ENCODE results near the gene HDHD2. TPM values are rescaled to one million over a fixed set of nuclear protein-coding genes. Genes with fewer than 3 reads are reported as not detected.

The HDHD2 gene
- total RNA-seq, 1 donor from 2014 or later = 17.2 TPM

DNA sequence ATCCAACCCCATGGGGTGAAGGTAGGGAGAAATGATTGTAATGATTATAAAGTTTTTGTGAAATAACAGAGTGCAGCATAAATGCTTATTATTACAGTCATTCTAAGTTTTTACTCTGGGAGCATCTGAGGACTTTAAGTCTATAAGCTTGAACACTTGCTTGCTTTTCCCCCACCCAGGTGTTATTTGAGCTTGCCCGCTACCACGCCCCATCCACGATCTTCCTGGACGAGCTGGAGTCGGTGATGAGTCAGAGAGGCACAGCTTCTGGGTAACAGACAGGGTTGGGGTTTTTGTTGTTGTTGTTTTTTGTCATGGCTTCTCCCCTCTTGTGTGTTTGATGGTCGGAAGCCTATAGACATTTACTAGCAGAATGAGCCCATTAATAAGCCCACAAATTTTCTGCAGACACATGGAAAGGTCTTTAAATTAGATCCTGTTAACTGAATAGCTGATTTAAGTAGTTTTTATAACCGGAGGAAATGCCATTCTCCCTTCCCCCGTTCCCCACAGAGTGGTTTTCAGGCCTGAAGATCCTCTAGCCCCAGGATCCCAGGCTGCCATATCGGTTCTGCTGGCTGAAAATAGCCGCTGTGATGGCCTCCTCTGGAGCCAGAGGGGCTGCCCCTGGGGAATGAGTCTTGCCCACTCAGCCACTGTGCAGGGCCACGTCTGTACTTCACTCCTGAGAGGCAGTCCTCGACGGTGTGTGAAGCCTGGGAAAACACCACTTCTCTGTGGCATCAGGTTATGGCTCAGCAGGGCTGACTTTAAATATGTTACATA lies 75.0 kb downstream of the HDHD2 start:
- TF ChIP-seq POLR2A (IDR thresholded peaks at IDR 0.05) (no peak), POLR2AphosphoS5 (IDR thresholded peaks at IDR 0.05; ENCODE audit: insufficient read depth in 1 of 2, low read depth in 1 of 2) (no peak)
- TF ChIP-seq, protein P1, sequence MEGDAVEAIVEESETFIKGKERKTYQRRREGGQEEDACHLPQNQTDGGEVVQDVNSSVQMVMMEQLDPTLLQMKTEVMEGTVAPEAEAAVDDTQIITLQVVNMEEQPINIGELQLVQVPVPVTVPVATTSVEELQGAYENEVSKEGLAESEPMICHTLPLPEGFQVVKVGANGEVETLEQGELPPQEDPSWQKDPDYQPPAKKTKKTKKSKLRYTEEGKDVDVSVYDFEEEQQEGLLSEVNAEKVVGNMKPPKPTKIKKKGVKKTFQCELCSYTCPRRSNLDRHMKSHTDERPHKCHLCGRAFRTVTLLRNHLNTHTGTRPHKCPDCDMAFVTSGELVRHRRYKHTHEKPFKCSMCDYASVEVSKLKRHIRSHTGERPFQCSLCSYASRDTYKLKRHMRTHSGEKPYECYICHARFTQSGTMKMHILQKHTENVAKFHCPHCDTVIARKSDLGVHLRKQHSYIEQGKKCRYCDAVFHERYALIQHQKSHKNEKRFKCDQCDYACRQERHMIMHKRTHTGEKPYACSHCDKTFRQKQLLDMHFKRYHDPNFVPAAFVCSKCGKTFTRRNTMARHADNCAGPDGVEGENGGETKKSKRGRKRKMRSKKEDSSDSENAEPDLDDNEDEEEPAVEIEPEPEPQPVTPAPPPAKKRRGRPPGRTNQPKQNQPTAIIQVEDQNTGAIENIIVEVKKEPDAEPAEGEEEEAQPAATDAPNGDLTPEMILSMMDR (IDR thresholded peaks at IDR 0.05) = no peak
- Histone ChIP-seq H3K4me3 (no peak overlapping the region), H3K9me3 (no peaks in the 10 kb centered on the region), H3K27me3 (no peaks in the 10 kb centered on the region), H3K27ac (no peak overlapping the region), H3K36me3 (no peaks in the 10 kb centered on the region), H3K4me1 (no peaks in the 10 kb centered on the region)
- no peak for DNase-seq (ENCODE audit: extremely low spot score in 2 of 2)
- intact Hi-C loops (cut with DNase I) = no loop called here

DNA sequence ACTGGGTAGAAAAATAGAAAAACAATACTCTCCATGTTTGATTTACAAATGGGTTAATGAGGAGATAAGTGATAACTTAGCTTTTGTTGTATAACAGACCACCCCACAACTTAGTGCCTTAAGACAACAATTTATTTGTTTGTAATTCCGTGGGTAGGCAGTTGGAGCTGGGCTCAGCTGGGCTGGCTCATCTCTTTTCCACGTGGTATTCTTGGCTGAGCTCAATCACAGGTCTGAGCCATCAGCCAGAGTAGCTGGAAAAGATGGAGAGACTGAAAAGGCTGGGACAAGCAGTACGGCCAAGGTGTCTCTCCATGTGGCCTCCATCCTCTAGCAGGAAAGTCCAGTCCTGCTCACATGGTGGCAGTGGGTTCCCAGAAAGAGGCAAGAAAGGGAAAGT lies 82.7 kb downstream of the HDHD2 start:
- no peak overlapping the region for H3K4me3 ChIP-seq
- no peaks in the 10 kb centered on the region for H3K4me1 ChIP-seq
- H3K27me3 ChIP-seq = no peaks in the 10 kb centered on the region
- H3K36me3 ChIP-seq = no peaks in the 10 kb centered on the region
- H3K9me3 ChIP-seq = no peaks in the 10 kb centered on the region
- TF ChIP-seq POLR2AphosphoS5 (IDR thresholded peaks at IDR 0.05; ENCODE audit: insufficient read depth in 1 of 2, low read depth in 1 of 2) (no peak), POLR2A (IDR thresholded peaks at IDR 0.05) (no peak)
- TF ChIP-seq, protein P1 (IDR thresholded peaks at IDR 0.05) = no peak
- intact Hi-C loops (cut with DNase I) = no loop called here
- H3K27ac ChIP-seq = no peak overlapping the region
- no peak for DNase-seq (ENCODE audit: extremely low spot score in 2 of 2)

DNA sequence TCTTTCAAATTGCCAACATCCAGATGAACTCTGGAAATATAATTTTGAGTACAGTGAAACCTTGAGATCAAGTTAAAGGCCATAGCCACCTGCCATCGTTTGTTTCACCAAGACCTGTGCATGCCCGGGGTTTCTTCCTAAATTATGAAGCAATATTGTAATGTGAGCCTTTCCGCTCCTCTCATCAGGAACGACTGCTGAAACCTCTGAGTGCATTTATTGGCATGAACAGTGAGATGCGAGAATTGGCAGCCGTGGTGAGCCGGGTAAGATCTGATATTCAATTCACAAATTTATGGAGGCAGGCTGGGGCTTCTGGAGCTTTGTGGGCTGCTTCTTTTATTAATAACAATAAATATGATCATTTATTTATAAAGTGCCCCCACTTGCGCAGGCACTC lies 87.2 kb downstream of the HDHD2 start:
- H3K4me1 ChIP-seq = no peaks in the 10 kb centered on the region
- no peak for DNase-seq (ENCODE audit: extremely low spot score in 2 of 2)
- no peak overlapping the region for H3K4me3 ChIP-seq
- no peak overlapping the region for H3K27ac ChIP-seq
- H3K36me3 ChIP-seq = no peaks in the 10 kb centered on the region
- intact Hi-C loops (cut with DNase I) = no loop called here
- no peaks in the 10 kb centered on the region for H3K27me3 ChIP-seq
- TF ChIP-seq, protein P1 (IDR thresholded peaks at IDR 0.05) = no peak
- TF ChIP-seq POLR2A (IDR thresholded peaks at IDR 0.05) (no peak), POLR2AphosphoS5 (IDR thresholded peaks at IDR 0.05; ENCODE audit: insufficient read depth in 1 of 2, low read depth in 1 of 2) (no peak)
- no peaks in the 10 kb centered on the region for H3K9me3 ChIP-seq

DNA sequence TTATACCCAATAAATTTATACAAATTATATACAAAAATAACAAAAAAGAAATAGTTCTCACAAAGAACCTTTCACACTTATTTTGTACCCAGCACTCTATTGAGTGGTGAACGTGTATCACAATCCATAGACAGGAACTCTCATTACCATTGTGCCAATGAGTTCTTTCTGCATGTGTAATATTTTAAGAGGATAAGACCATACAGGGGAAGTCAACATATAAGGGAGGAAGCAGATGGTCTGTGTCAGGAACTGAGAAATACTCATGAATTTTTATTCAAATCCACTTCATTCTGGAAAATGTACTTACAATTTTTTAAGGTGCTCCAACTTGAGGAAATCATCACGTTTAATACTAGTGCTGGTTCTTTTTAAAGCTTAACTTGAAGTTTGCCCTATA lies 87.8 kb downstream of the HDHD2 start:
- H3K27ac ChIP-seq = no peak overlapping the region
- H3K27me3 ChIP-seq = no peaks in the 10 kb centered on the region
- TF ChIP-seq POLR2A (IDR thresholded peaks at IDR 0.05) (no peak), POLR2AphosphoS5 (IDR thresholded peaks at IDR 0.05; ENCODE audit: insufficient read depth in 1 of 2, low read depth in 1 of 2) (no peak)
- TF ChIP-seq, protein P1 (IDR thresholded peaks at IDR 0.05) = no peak
- DNase-seq (ENCODE audit: extremely low spot score in 2 of 2) = no peak
- H3K4me3 ChIP-seq = no peak overlapping the region
- intact Hi-C loops (cut with DNase I) = no loop called here
- no peaks in the 10 kb centered on the region for H3K9me3 ChIP-seq
- H3K36me3 ChIP-seq = no peaks in the 10 kb centered on the region
- H3K4me1 ChIP-seq = no peaks in the 10 kb centered on the region

Small RNA genes within 50 kb of the gene (small RNA-seq; reads per million reads assigned to genes)
- not detected for gene AC012254.4

Other genes with a start within 250 kb of the HDHD2 start
- gene PIAS2, start 233.0 kb downstream of the HDHD2 start, total RNA-seq = 17.7 TPM
- 5.2 TPM for gene KATNAL2, start 232.9 kb downstream of the HDHD2 start, total RNA-seq
- gene ELOA2, start 114.9 kb downstream of the HDHD2 start, total RNA-seq = not detected
- 6.4 TPM for gene IER3IP1, start 25.9 kb upstream of the HDHD2 start, total RNA-seq
- not detected for gene SKOR2, start 101.2 kb upstream of the HDHD2 start, total RNA-seq